Epithelial cell of proximal tubule (primary cell): ENCODE measurements around the gene RPS15. TPM values are rescaled to one million over a fixed set of nuclear protein-coding genes. Genes with fewer than 3 reads are reported as not detected.

Experiments used
- DNase-seq: peaks from one replicate; pipeline ENCODE4 v3.0.0-alpha.2; 2011; ENCODE audit warnings: low read depth
- H3K4me3 ChIP-seq: 2 replicates; pipeline ENCODE4 v1.5.1; 2011; ENCODE audit warnings: low read depth, mild to moderate bottlenecking, low read length
- CTCF ChIP-seq: conservative IDR thresholded peaks from 2 replicates; pipeline ENCODE4 v1.5.1; 2012; ENCODE audit warnings: low read depth, mild to moderate bottlenecking, low read length
- total RNA-seq: library from RNA; depleted of rRNA; stranded (reverse); fragments of >200 nt; gene quantifications from 2 replicates; pipeline ENCODE4 v1.2.3, GENCODE V29; 2015

RPS15 gene
- total RNA-seq, 1 donor from 2014 or later: 3,361 TPM

- DNase-seq: no peak
- TF ChIP-seq CTCF: no peak
- H3K4me3 ChIP-seq: no peak overlapping the region
Observed at GRCh38 chr19:1457892-1458291, 19.7 kb downstream of the RPS15 start.

- DNase-seq: no peak
- TF ChIP-seq CTCF: no peak
Observed at GRCh38 chr19:1459479-1459878, 21.3 kb downstream of the RPS15 start.

GRCh38 chr19:1460033-1460995, 22.1 kb downstream of the RPS15 start:
- no peak for DNase-seq
- no peak for TF ChIP-seq CTCF
- H3K4me3 ChIP-seq: no peak overlapping the region

More at GRCh38 chr19:1459479-1459878, 21.3 kb downstream of the RPS15 start:
- no peak overlapping the region for H3K4me3 ChIP-seq

GRCh38 chr19:1461862-1462261, 23.7 kb downstream of the RPS15 start:
- no peak for TF ChIP-seq CTCF
- H3K4me3 ChIP-seq: no peak overlapping the region
- no peak for DNase-seq

GRCh38 chr19:1465191-1466016, 27.2 kb downstream of the RPS15 start:
- H3K4me3 ChIP-seq: no peak overlapping the region
- TF ChIP-seq CTCF: peak; percentile 48
- DNase-seq: no peak

- no peak for TF ChIP-seq CTCF
- H3K4me3 ChIP-seq: no peak overlapping the region
- no peak for DNase-seq
Observed at GRCh38 chr19:1466018-1466460, 27.8 kb downstream of the RPS15 start.
